BE2C (cell line): Measurements from ENCODE around the gene FIZ1.

Source experiments
- DNase-seq: peaks from one replicate; pipeline ENCODE4 v3.0.0-alpha.2; 2020
- H3K27me3 ChIP-seq: fragments of 250-450 bp; sonication (Bioruptor Pico); 2 replicates; pipeline ENCODE4 v1.5.1; 2020; ENCODE audit warnings: mild to moderate bottlenecking
- H3K36me3 ChIP-seq: fragments of 250-450 bp; sonication (Bioruptor Pico); 2 replicates; pipeline ENCODE4 v1.5.1; 2020; ENCODE audit warnings: mild to moderate bottlenecking
- H3K4me1 ChIP-seq: fragments of 250-450 bp; sonication (Bioruptor Pico); 2 replicates; pipeline ENCODE4 v1.5.1; 2020
- H3K4me3 ChIP-seq: 2 replicates; pipeline ENCODE4 v1.5.1; 2011; ENCODE audit warnings: low read depth, low read length
- H3K9me3 ChIP-seq: fragments of 250-450 bp; sonication (Bioruptor Pico); 2 replicates; pipeline ENCODE4 v1.5.1; 2020
- TF ChIP-seq, protein P1 (sequence below): IDR thresholded peaks from 2 replicates; pipeline ENCODE4 v1.5.1; 2012; ENCODE audit warnings: mild to moderate bottlenecking, low read depth, low read length

Gene FIZ1

DNA sequence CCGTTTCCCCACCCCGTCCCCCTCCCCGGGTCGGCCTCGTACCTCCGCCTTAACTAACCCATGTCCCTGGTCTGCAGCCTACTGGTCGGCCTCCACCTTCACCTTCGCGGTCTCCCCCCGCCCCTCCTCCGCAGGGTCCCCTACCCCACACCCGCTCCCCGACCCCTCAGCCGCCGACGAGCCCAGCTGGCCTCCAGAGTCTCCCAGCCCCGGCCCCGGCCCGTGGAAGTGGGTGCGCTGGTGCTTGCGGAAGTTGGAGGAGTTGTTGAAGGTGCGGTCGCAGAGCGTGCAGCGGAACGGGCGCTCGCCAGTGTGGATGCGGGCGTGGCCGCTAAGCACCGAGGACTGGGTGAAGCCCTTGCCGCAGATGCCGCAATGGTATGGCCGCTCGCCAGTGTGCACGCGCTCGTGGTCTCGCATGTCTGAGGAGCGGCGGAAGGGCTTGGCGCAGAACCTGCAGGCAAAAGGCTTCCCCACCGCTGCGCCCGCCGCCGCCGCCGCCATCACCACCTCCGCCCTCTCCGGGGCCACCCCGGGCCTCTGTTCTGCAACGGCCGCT is 22.4 kb upstream of the FIZ1 start:
- TF ChIP-seq, protein P1, sequence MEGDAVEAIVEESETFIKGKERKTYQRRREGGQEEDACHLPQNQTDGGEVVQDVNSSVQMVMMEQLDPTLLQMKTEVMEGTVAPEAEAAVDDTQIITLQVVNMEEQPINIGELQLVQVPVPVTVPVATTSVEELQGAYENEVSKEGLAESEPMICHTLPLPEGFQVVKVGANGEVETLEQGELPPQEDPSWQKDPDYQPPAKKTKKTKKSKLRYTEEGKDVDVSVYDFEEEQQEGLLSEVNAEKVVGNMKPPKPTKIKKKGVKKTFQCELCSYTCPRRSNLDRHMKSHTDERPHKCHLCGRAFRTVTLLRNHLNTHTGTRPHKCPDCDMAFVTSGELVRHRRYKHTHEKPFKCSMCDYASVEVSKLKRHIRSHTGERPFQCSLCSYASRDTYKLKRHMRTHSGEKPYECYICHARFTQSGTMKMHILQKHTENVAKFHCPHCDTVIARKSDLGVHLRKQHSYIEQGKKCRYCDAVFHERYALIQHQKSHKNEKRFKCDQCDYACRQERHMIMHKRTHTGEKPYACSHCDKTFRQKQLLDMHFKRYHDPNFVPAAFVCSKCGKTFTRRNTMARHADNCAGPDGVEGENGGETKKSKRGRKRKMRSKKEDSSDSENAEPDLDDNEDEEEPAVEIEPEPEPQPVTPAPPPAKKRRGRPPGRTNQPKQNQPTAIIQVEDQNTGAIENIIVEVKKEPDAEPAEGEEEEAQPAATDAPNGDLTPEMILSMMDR = no peak
- H3K9me3 ChIP-seq = no peaks in the 10 kb centered on the region
- DNase-seq = no peak
- H3K27me3 ChIP-seq = no peaks in the 10 kb centered on the region
- H3K4me3 ChIP-seq = no peak overlapping the region
- no peaks in the 10 kb centered on the region for H3K4me1 ChIP-seq
- peaks cover 4% of the 10 kb centered on the region; the same call in 1 of the 2 replicates for H3K36me3 ChIP-seq

DNA sequence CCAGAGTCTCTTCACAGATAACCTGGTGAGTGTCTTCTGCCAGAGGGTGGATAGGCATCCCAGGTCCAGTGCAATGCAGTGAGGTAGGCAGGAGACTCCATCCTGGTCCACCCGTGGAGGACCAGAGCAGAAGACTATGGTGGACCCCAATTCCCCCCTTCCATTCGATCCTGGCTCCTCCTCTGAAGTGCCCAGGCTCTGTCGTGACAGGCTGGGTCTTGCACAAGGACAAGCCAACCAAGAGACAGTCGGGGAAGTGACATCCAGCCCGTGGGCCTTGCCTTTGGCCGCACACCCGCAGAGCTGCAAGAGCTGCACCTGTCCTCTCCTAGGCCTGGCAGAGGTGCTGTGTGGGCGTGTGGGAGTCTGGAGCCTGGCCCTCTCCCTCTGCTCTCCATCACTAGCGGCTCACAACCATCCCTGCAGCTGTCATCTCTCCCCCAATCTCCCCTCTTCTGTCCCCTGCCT is 21.9 kb upstream of the FIZ1 start:
- Histone ChIP-seq H3K4me1 (no peaks in the 10 kb centered on the region), H3K27me3 (no peaks in the 10 kb centered on the region), H3K36me3 (peaks cover 9% of the 10 kb centered on the region), H3K9me3 (no peaks in the 10 kb centered on the region), H3K4me3 (no peak overlapping the region)
- TF ChIP-seq, protein P1 = no peak
- no peak for DNase-seq

DNA sequence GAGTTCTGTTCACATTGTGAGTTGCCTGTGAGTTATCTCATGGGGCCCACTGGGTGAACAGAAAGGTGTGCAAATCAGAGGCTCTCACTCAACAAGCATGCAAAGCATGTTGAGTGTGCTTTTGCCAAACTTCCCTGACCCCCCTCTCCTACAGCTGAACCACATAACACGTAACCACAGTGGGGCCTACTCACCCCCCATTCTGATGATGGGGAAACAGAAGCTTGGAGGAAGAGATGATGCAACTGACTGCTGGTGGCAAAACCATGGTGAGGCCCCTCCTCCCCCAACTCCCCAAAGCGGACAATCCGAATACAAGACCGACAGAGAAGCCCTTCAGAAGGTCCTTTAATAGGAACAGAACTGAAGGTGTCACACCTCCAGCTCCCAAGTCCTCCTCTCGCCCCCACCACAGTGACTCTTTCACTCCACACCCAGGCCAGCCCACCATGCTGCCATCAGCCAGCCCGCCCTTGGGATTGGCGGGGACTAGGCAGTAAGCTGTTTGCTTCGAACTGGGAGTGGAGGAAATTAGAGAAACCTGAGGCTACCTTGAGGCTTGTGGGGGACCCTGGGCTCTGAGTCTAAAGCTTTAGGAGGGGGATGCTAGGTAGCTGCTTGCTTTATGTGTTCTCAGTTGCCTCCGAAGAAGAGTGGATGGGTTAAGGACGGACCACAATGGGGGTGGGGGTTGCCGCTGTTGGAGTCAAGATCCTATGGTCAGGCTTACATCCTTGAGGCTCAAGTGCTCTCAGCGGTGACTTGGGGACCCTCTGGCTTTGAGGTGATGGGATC is 21.3 kb upstream of the FIZ1 start:
- no peak overlapping the region for H3K4me3 ChIP-seq
- TF ChIP-seq, protein P1 = no peak
- no peaks in the 10 kb centered on the region for H3K27me3 ChIP-seq
- DNase-seq = no peak
- H3K4me1 ChIP-seq = no peaks in the 10 kb centered on the region
- no peaks in the 10 kb centered on the region for H3K9me3 ChIP-seq
- peaks cover 14% of the 10 kb centered on the region for H3K36me3 ChIP-seq

DNA sequence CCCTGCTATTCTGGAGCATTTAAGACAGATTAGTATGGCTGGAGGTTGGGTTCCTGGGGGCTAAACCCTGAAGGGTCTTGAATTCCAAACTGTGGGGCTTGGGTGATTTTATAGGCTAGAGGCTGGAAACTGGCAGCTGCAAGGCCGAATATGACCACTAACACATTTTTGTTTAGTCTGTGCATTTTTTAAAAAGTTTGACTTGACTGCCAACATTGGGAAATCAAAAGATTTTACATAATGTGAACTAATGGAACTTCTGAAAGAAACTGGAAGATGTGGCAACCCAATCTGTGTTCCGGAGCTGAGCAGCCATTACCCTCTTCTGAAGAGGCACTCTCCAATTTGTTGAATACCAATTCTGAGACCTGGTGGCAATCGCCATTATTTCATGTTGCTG is 20.0 kb upstream of the FIZ1 start:
- TF ChIP-seq, protein P1 = no peak
- no peak for DNase-seq
- Histone ChIP-seq H3K27me3 (no peaks in the 10 kb centered on the region), H3K9me3 (no peaks in the 10 kb centered on the region), H3K36me3 (peaks cover 19% of the 10 kb centered on the region), H3K4me3 (no peak overlapping the region), H3K4me1 (no peaks in the 10 kb centered on the region)

DNA sequence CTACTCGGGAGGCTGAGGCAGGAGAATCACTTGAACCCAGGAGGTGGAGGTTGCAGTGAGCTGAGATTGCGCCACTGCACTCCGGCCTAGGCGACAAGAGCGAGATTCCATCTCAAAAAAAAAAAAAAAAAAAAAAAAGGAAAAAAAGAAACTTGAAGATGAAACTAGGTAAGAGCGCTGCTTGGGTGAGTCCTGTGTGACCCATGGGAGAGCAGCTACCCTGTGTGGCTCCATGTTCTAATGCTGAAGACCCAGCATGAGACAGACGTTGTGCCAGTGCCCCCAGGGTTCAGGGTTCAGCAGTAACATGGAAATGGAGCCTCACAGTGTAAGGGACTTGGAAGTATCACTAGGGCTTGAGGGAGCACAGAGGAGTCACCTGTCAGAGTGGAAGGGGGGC is 19.1 kb upstream of the FIZ1 start:
- Histone ChIP-seq H3K4me1 (no peaks in the 10 kb centered on the region), H3K36me3 (peaks cover 19% of the 10 kb centered on the region), H3K27me3 (no peaks in the 10 kb centered on the region), H3K9me3 (no peaks in the 10 kb centered on the region), H3K4me3 (no peak overlapping the region)
- no peak for DNase-seq
- TF ChIP-seq, protein P1 = no peak

DNA sequence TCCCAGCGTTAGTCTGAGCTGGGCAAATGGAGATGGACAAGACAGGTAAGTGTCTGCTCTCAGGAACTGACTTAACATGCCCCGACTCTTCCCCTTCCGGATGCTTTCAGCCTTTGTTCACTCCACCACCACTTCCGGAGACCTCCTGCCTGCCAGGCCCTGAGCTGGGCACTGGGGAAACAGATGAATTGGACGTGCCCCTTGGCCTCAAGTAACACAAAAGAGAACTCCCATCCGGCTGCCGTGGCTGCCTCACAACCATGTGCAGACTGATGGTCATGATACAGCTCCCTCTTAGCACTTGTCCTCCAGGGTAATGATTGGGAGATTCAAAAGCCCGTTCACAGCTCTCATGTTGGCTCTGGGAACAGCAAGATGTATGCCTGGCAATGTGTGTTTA is 18.1 kb upstream of the FIZ1 start:
- TF ChIP-seq, protein P1 = no peak
- Histone ChIP-seq H3K4me3 (no peak overlapping the region), H3K4me1 (no peaks in the 10 kb centered on the region), H3K9me3 (no peaks in the 10 kb centered on the region), H3K27me3 (no peaks in the 10 kb centered on the region), H3K36me3 (peaks cover 19% of the 10 kb centered on the region)
- DNase-seq = no peak
